HL-60 (cell line): ENCODE results near the gene RARRES1.

ENCODE experiments used
- DNase-seq, 2 experiments: peaks; one replicate each; pipeline ENCODE4 v3.0.0-alpha.2; 2010 to 2020; ENCODE audit warnings: low read depth in 1 of 2, low spot score in 1 of 2
- H3K27ac ChIP-seq: fragments of 250-450 bp; sonication (Bioruptor Pico); replicated peaks from 2 replicates; pipeline ENCODE4 v1.5.1; 2020; ENCODE audit warnings: mild to moderate bottlenecking, moderate library complexity
- H3K27me3 ChIP-seq: fragments of 250-450 bp; sonication (Bioruptor Pico); 2 replicates; pipeline ENCODE4 v1.5.1; 2021; ENCODE audit warnings: mild to moderate bottlenecking, moderate library complexity; ENCODE audit not compliant: insufficient read depth, poor library complexity, severe bottlenecking
- H3K4me3 ChIP-seq: replicated peaks from 2 replicates; pipeline ENCODE4 v1.5.1; 2011; ENCODE audit warnings: mild to moderate bottlenecking, control low read depth, low read length; ENCODE audit not compliant: insufficient read depth
- GABPA ChIP-seq: IDR thresholded peaks from 2 replicates; pipeline ENCODE4 v1.6.1; 2012; ENCODE audit warnings: low read depth
- POLR2AphosphoS5 ChIP-seq: IDR thresholded peaks from 2 replicates; pipeline ENCODE4 v1.6.1; 2012; ENCODE audit warnings: low read depth
- SPI1 ChIP-seq: IDR thresholded peaks from 2 replicates; pipeline ENCODE4 v1.6.1; 2012; ENCODE audit warnings: low read depth, mild to moderate bottlenecking, borderline replicate concordance
- TF ChIP-seq, protein P1 (sequence below): IDR thresholded peaks from one replicate; pipeline ENCODE4 v1.5.1; 2011; ENCODE audit warnings: low read length, control low read depth, inconsistent platforms; ENCODE audit not compliant: insufficient read depth
- TF ChIP-seq, protein P2 (sequence below): IDR thresholded peaks from 2 replicates; pipeline ENCODE4 v1.6.1; 2012; ENCODE audit warnings: low read depth; ENCODE audit not compliant: insufficient replicate concordance

RARRES1 gene

GRCh38 chr3:158728851-158729250 is 3.4 kb downstream of the RARRES1 start:
- no peak overlapping the region for H3K27ac ChIP-seq
- TF ChIP-seq, protein P1, sequence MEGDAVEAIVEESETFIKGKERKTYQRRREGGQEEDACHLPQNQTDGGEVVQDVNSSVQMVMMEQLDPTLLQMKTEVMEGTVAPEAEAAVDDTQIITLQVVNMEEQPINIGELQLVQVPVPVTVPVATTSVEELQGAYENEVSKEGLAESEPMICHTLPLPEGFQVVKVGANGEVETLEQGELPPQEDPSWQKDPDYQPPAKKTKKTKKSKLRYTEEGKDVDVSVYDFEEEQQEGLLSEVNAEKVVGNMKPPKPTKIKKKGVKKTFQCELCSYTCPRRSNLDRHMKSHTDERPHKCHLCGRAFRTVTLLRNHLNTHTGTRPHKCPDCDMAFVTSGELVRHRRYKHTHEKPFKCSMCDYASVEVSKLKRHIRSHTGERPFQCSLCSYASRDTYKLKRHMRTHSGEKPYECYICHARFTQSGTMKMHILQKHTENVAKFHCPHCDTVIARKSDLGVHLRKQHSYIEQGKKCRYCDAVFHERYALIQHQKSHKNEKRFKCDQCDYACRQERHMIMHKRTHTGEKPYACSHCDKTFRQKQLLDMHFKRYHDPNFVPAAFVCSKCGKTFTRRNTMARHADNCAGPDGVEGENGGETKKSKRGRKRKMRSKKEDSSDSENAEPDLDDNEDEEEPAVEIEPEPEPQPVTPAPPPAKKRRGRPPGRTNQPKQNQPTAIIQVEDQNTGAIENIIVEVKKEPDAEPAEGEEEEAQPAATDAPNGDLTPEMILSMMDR: no peak
- TF ChIP-seq, protein P2, sequence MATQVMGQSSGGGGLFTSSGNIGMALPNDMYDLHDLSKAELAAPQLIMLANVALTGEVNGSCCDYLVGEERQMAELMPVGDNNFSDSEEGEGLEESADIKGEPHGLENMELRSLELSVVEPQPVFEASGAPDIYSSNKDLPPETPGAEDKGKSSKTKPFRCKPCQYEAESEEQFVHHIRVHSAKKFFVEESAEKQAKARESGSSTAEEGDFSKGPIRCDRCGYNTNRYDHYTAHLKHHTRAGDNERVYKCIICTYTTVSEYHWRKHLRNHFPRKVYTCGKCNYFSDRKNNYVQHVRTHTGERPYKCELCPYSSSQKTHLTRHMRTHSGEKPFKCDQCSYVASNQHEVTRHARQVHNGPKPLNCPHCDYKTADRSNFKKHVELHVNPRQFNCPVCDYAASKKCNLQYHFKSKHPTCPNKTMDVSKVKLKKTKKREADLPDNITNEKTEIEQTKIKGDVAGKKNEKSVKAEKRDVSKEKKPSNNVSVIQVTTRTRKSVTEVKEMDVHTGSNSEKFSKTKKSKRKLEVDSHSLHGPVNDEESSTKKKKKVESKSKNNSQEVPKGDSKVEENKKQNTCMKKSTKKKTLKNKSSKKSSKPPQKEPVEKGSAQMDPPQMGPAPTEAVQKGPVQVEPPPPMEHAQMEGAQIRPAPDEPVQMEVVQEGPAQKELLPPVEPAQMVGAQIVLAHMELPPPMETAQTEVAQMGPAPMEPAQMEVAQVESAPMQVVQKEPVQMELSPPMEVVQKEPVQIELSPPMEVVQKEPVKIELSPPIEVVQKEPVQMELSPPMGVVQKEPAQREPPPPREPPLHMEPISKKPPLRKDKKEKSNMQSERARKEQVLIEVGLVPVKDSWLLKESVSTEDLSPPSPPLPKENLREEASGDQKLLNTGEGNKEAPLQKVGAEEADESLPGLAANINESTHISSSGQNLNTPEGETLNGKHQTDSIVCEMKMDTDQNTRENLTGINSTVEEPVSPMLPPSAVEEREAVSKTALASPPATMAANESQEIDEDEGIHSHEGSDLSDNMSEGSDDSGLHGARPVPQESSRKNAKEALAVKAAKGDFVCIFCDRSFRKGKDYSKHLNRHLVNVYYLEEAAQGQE: no peak
- TF ChIP-seq GABPA (no peak), POLR2AphosphoS5 (no peak), SPI1 (no peak)
- no peaks in the 10 kb centered on the region for H3K27me3 ChIP-seq
- no peak for DNase-seq
- no peak overlapping the region for H3K4me3 ChIP-seq

DNA sequence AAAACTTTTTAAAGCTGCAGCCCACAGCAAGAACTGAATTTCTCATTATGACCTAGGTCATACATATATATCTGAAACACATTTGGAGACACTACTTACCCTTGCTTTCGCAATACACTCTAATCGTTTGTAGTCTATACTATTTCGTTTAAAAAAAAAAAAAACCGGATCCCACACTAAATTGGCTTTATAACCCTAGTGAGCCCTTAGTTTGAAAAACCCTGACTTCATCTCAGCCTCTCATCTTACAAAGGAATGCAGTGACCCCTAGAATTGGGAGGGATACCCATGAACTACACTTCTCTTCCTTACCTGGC is 4.2 kb downstream of the RARRES1 start:
- DNase-seq: no peak
- Histone ChIP-seq H3K27me3 (no peaks in the 10 kb centered on the region), H3K4me3 (0 out of 2 replicates have a peak overlapping the region, but pooled peaks have one; percentile 8), H3K27ac (no peak overlapping the region)
- no peak for TF ChIP-seq POLR2AphosphoS5
- TF ChIP-seq, protein P2: no peak
- no peak for TF ChIP-seq SPI1
- TF ChIP-seq GABPA: no peak
- TF ChIP-seq, protein P1: no peak

DNA sequence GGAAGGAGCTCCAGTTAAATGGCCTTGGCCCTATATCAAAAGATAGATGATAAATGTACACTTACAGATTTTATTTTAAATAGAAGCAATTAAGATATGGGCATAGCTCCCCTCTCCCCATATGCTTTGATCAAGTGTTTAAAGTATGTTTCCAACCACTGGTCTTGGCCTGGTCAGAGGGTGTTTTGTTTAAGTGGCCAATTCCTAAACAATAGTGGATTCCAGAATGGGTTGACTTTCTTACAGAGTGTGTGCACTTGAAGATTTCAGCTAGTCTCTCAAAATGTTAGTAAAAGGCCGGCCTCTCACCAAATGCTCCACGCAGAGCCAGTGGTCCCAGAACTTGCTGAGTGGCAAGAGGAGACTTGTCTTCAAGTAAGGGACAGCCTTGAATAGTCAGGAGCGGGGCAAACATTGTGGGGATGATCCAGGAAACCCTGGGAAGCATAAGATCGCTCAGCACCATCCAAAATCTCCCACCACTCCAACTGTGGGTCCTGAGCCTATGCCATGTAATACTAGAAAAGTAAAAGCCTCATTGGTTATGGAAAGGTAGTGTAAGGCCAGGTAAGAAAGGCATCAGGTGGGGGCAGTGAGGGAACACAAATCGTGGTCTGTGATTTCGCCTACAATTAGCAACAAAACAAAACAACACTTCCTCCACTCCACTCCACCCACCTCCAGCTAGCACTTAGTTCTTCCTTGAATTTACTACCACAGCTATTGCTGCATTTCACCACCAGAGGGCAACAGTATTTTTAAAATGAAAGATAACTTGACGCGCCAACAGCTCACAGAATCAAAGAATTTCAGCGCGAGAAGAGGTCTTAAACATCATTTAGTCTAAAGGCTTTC is 4.8 kb downstream of the RARRES1 start:
- Histone ChIP-seq H3K4me3 (0 out of 2 replicates have a peak overlapping the region, but pooled peaks have one; percentile 8), H3K27ac (no peak overlapping the region), H3K27me3 (no peaks in the 10 kb centered on the region)
- no peak for TF ChIP-seq POLR2AphosphoS5
- TF ChIP-seq, protein P1: peak; percentile 77
- peak; percentile 27 to 71 for DNase-seq
